ENCODE measurements around the gene BRWD1. TPM values are rescaled to one million over a fixed set of nuclear protein-coding genes. Genes with fewer than 3 reads are reported as not detected.
A peak's percentile ranks its signal among the peaks of the same experiment; 100 is the strongest.

The BRWD1 gene
- 10 to 100 TPM; 64.8 to 99.9 (median 86.9) TPM for total RNA-seq

DNA sequence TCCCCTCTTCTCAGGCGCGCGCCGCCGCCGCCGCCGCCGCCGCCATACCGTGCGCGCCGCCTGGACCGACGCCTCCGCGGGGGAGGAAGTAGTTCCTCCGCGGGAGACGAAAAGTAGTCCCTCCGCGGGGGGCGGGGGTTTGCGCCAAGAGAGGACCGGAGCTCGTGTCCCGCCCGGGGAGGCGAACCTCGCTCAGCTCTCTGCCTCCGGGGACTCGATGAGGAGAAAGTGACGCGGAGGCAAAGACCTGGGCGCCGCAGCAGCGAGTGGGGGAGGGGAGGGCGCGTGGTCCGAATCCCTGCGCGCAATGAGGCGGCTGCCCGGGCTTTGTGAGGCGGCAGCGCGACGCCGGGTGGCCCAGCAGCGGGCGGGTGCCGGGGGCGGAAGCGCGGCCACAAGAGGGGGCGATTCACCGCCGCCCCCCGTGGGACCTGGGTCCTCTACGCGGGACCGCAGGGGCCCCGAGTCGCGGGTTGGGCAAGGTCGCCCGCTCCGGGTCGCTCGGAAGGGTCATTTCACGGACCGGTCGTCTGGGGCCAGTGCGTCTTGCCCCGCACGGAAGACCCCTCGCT is at the start of gene BRWD1:
BRWD1 (minus strand) TSS at position 62 of the 572 bp plus-strand sequence. CDS start 141 bp downstream, outside the sequence.
- H3K36me3 ChIP-seq: peaks cover 0 to 19% (median 0%) of the 10 kb centered on the region in 3 donors
- DNase-seq: peak; percentile 77 to 89 (median 89)
- H3K4me3 ChIP-seq: peak within 1 kb of the TSS; percentile 77 to 96 (median 82)
- no peaks in the 10 kb centered on the region for H3K9me3 ChIP-seq
- peak within 1 kb of the TSS; percentile 96 to 99 (median 97) for H3K27ac ChIP-seq
- H3K27me3 ChIP-seq: no peaks in the 10 kb centered on the region
- TF ChIP-seq, protein P1, sequence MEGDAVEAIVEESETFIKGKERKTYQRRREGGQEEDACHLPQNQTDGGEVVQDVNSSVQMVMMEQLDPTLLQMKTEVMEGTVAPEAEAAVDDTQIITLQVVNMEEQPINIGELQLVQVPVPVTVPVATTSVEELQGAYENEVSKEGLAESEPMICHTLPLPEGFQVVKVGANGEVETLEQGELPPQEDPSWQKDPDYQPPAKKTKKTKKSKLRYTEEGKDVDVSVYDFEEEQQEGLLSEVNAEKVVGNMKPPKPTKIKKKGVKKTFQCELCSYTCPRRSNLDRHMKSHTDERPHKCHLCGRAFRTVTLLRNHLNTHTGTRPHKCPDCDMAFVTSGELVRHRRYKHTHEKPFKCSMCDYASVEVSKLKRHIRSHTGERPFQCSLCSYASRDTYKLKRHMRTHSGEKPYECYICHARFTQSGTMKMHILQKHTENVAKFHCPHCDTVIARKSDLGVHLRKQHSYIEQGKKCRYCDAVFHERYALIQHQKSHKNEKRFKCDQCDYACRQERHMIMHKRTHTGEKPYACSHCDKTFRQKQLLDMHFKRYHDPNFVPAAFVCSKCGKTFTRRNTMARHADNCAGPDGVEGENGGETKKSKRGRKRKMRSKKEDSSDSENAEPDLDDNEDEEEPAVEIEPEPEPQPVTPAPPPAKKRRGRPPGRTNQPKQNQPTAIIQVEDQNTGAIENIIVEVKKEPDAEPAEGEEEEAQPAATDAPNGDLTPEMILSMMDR (IDR thresholded peaks at IDR 0.05): peak in 5 of 6 experiments; percentile 15 to 43 (median 32)
- TF ChIP-seq POLR2A (IDR thresholded peaks at IDR 0.05): peak; percentile 56 to 66
- H3K4me1 ChIP-seq: peaks cover 0 to 16% (median 6%) of the 10 kb centered on the region in 4 donors

DNA sequence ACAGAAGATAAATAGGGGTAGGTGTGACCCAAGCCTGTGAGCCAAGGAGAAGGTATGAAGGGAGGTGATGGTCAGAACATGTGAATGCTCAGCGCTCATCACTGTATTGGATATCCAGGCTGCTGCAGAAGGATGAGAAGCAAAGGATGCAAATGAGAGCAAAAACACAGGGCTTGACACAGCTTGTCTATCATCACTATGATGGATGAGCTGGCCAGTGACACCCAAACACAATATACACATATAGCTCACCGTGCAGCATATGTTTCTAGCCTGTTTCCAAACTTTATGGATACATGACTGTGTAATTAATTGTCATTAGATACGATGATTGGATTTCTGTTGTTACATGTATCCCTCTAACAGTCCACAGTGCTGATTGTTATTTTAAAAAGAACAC is 49.3 kb upstream of the BRWD1 start:
- TF ChIP-seq, protein P1 (IDR thresholded peaks at IDR 0.05): no peak
- TF ChIP-seq POLR2A (IDR thresholded peaks at IDR 0.05): no peak
- Histone ChIP-seq H3K36me3 (no peaks in the 10 kb centered on the region), H3K27me3 (no peaks in the 10 kb centered on the region)

DNA sequence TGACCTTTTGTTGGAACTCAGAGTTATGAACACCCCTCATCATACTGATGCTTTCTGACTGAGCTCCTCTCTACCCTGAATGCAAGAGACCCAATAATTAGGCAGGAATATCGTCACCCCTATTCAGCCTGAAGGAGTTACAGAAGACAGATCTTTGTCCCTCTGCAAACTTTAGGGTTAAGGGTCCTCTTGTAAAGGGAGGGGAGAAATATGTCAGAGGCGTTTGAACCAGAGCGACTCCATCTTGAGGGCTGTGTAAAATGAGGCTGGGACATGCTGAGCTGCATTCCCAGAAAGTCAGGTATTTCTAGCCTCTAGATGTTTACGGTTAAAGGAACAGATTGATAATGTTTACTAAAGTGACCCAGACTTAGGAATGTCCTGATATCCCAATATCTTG is 46.0 kb upstream of the BRWD1 start:
- Histone ChIP-seq H3K9me3 (no peaks in the 10 kb centered on the region), H3K36me3 (no peaks in the 10 kb centered on the region), H3K27me3 (no peaks in the 10 kb centered on the region), H3K4me3 (no peak overlapping the region), H3K27ac (no peak overlapping the region), H3K4me1 (no peaks in the 10 kb centered on the region)
- TF ChIP-seq, protein P1 (IDR thresholded peaks at IDR 0.05): no peak
- no peak for TF ChIP-seq POLR2A (IDR thresholded peaks at IDR 0.05)
- no peak for DNase-seq

More for the DNA sequence above, 49.3 kb upstream of the BRWD1 start:
- no peaks in the 10 kb centered on the region for H3K9me3 ChIP-seq
- H3K4me3 ChIP-seq: no peak overlapping the region
- no peaks in the 10 kb centered on the region for H3K4me1 ChIP-seq
- DNase-seq: no peak
- no peak overlapping the region for H3K27ac ChIP-seq

DNA sequence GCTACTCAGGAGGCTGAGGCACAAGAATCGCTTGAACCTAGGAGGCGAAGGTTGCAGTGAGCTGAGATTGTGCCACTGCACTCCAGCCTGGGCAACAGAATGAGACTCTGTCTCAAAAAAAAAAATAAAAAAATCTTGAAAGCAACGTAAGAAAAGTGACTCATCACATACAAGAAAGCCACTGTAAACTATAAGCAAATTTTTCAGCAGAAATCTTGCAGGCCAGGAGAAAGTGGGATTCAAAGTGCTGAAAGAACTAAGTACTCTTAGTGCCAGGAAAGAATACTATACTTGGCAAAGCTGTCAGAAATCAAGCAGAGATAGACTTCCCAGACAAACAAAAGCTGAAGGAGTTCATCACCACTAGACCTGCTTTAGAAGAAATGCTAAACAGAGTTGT is 39.9 kb upstream of the BRWD1 start:
- no peaks in the 10 kb centered on the region for H3K27me3 ChIP-seq
- H3K9me3 ChIP-seq: no peaks in the 10 kb centered on the region
- peaks cover 0 to 8% (median 0%) of the 10 kb centered on the region in 4 donors for H3K4me1 ChIP-seq
- H3K4me3 ChIP-seq: no peak overlapping the region
- no peaks in the 10 kb centered on the region for H3K36me3 ChIP-seq
- H3K27ac ChIP-seq: no peak overlapping the region
- TF ChIP-seq POLR2A (IDR thresholded peaks at IDR 0.05): no peak
- TF ChIP-seq, protein P1 (IDR thresholded peaks at IDR 0.05): no peak
- no peak for DNase-seq

DNA sequence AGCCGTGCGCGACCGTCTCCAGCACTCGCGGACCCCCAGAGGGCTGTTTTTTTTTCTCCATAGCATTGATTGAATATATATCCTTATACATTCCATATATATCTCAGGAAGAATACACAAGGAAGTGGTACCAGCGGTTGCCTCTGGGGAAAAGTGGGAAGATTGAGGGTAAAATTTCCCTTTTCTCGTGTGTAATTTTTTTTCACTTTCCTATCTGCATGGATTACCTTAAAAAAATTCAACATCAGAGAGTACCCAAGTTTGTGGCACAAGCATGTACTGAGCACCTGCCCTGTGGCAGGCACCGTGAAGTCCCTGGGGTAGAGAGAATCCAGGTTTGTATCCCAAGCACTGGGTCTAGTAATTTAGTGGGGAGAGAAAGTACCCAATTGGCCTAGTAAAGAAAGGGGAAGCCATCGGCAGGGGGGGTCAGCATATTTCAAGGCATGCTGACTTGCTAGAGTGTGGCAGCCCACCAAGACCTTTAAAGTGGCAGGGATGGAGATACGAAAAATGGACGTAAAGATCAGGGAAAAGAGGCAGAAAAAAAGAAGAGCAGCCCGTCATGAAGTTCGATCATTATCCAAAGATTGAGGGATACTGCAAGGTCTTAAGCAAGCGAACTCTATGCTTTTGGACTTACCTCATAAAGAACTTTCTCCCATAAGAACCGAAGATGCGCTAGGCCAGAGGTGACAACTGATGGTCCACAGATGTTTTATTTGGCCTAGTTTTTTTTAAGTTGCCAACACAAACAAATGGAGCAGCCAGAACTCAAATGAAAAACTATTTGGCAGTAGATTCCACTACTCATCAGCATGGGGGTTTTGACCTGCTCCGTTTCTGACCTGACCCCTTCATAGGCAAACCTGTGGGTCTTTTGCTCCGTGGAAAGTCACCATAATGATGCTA is 36.9 kb upstream of the BRWD1 start:
- peak overlapping the region; percentile 76 to 92 (median 86) for H3K4me3 ChIP-seq
- TF ChIP-seq, protein P1 (IDR thresholded peaks at IDR 0.05): peak in 1 of 6 experiments; percentile 24
- TF ChIP-seq POLR2A (IDR thresholded peaks at IDR 0.05): no peak

More for the DNA sequence above, 36.9 kb upstream of the BRWD1 start:
- no peaks in the 10 kb centered on the region for H3K9me3 ChIP-seq
- peak overlapping the region; percentile 91 to 99 (median 97) for H3K27ac ChIP-seq
- H3K27me3 ChIP-seq: no peaks in the 10 kb centered on the region
- peaks cover 0 to 4% (median 0%) of the 10 kb centered on the region in 3 donors for H3K36me3 ChIP-seq
- H3K4me1 ChIP-seq: peaks cover 0 to 33% (median 0%) of the 10 kb centered on the region in 4 donors
- DNase-seq: no peak
